ENCODE measurements around the gene LYAR. TPM values are rescaled to one million over a fixed set of nuclear protein-coding genes. Genes with fewer than 3 reads are reported as not detected.

The LYAR gene
- polyA plus RNA-seq, 3 donors = 12.9 to 22.6 (median 14.9) TPM

DNA sequence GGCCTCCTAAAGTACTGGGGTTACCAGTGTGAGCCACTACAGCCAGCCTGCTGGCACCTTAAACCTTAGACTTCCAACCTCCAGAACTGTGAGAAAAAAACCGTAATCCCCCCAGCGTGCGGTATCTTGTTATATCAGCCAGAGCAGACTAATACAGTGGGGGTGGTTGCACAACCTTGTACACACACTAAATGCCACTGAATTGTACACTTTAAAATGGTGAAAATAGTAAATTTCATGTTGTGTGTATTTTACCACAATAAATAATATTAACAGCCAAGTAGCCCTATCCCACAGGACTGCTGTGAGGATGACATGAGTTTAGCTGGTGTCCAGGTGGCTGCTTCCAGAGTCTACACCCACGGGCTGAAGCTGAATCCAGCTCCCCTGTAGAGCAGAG is 38.9 kb upstream of the LYAR start:
- H2AFZ ChIP-seq (ENCODE audit: insufficient read depth, low read depth, low read length, poor library complexity, severe bottlenecking) = no peak overlapping the region
- H3K79me2 ChIP-seq (ENCODE audit: insufficient read depth, low read length) = no peaks in the 10 kb centered on the region
- Mint-ChIP-seq H3K4me3 (no peak overlapping the region), H3K9me3 (peaks cover 0 to 6% (median 3%) of the 10 kb centered on the region in 7 donors), H3K36me3 (no peaks in the 10 kb centered on the region), H3K4me1 (no peaks in the 10 kb centered on the region), H3K27me3 (ENCODE audit: low read depth in 3 of 3) (peaks cover 0 to 9% (median 3%) of the 10 kb centered on the region in 3 donors), H3K27ac (no peak overlapping the region)
- no peak overlapping the region for H3K4me2 ChIP-seq (replicated peaks; ENCODE audit: extremely low read depth, low read length, poor library complexity, severe bottlenecking)
- TF ChIP-seq CTCF (IDR thresholded peaks at IDR 0.05) = no peak
- H3K4me3 ChIP-seq (replicated peaks in 1 of 3; ENCODE audit: low read depth in 2 of 3, low read length in 3 of 3) = no peak overlapping the region
- H3K4me1 ChIP-seq (ENCODE audit: control insufficient read depth in 1 of 2, insufficient read depth in 2 of 2, low read length in 2 of 2) = no peaks in the 10 kb centered on the region
- H3K9me3 ChIP-seq (replicated peaks in 1 of 2; ENCODE audit: control insufficient read depth in 1 of 2, insufficient read depth in 1 of 2, low read length in 2 of 2) = no peaks in the 10 kb centered on the region
- no peak overlapping the region for H3K27ac ChIP-seq (ENCODE audit: low read depth in 1 of 2, low read length in 2 of 2)
- WGBS (ENCODE audit: insufficient coverage) = 100% methylated on average over 1 of the region's 4 CpGs
- H4K20me1 ChIP-seq (ENCODE audit: insufficient read depth, low read length) = no peaks in the 10 kb centered on the region
- intact Hi-C loops (cut with micrococcal nuclease) = no loop called here
- DNase-seq = no peak
- no peak overlapping the region for H3K9ac ChIP-seq (ENCODE audit: insufficient read depth, low read length, poor library complexity, severe bottlenecking)
- no peaks in the 10 kb centered on the region for H3K36me3 ChIP-seq (replicated peaks in 1 of 2; ENCODE audit: control insufficient read depth in 1 of 2, insufficient read depth in 2 of 2, low read length in 2 of 2)
- no peaks in the 10 kb centered on the region for H3K27me3 ChIP-seq (ENCODE audit: control insufficient read depth in 2 of 2, insufficient read depth in 2 of 2, low read length in 2 of 2)

- Histone ChIP-seq H3K9ac (ENCODE audit: insufficient read depth, low read length, poor library complexity, severe bottlenecking) (no peak overlapping the region), H2AFZ (ENCODE audit: insufficient read depth, low read depth, low read length, poor library complexity, severe bottlenecking) (no peak overlapping the region), H3K36me3 (replicated peaks in 1 of 2; ENCODE audit: control insufficient read depth in 1 of 2, insufficient read depth in 2 of 2, low read length in 2 of 2) (no peaks in the 10 kb centered on the region), H3K4me1 (ENCODE audit: control insufficient read depth in 1 of 2, insufficient read depth in 2 of 2, low read length in 2 of 2) (no peaks in the 10 kb centered on the region), H3K27me3 (ENCODE audit: control insufficient read depth in 2 of 2, insufficient read depth in 2 of 2, low read length in 2 of 2) (no peaks in the 10 kb centered on the region), H3K4me2 (replicated peaks; ENCODE audit: extremely low read depth, low read length, poor library complexity, severe bottlenecking) (no peak overlapping the region), H3K9me3 (replicated peaks in 1 of 2; ENCODE audit: control insufficient read depth in 1 of 2, insufficient read depth in 1 of 2, low read length in 2 of 2) (no peaks in the 10 kb centered on the region), H4K20me1 (ENCODE audit: insufficient read depth, low read length) (no peaks in the 10 kb centered on the region), H3K79me2 (ENCODE audit: insufficient read depth, low read length) (no peaks in the 10 kb centered on the region), H3K27ac (ENCODE audit: low read depth in 1 of 2, low read length in 2 of 2) (no peak overlapping the region), H3K4me3 (replicated peaks in 1 of 3; ENCODE audit: low read depth in 2 of 3, low read length in 3 of 3) (no peak overlapping the region)
- H3K27me3 Mint-ChIP-seq (ENCODE audit: low read depth in 3 of 3) = peaks cover 0 to 9% (median 3%) of the 10 kb centered on the region in 3 donors
- no peak for TF ChIP-seq CTCF (IDR thresholded peaks at IDR 0.05)
- no peak overlapping the region for H3K4me3 Mint-ChIP-seq
- no peaks in the 10 kb centered on the region for H3K36me3 Mint-ChIP-seq
- H3K4me1 Mint-ChIP-seq = no peaks in the 10 kb centered on the region
- intact Hi-C loops (cut with micrococcal nuclease) = no loop called here
- DNase-seq = no peak
- no CpG with 5 or more reads among the region's 1 CpG for WGBS (ENCODE audit: insufficient coverage)
- peaks cover 0 to 6% (median 3%) of the 10 kb centered on the region in 7 donors for H3K9me3 Mint-ChIP-seq
- H3K27ac Mint-ChIP-seq = no peak overlapping the region
Observed at GRCh38 chr4:4328206-4328605, 38.3 kb upstream of the LYAR start.

Data from CD14-positive monocyte (primary cell).